GM12875 (cell line): Measurements from ENCODE around the gene NLRP9.
"Not testable (repeated sequence)": the region's sequence is repeated elsewhere in the genome, so short reads cannot be mapped to it uniquely, and the experiment has no call there.

Experiments used
- H3K4me3 ChIP-seq: one replicate; pipeline ENCODE4 v1.5.1; 2011; ENCODE audit warnings: low read depth, low read length, control low read depth
- TF ChIP-seq, protein P1 (sequence below): IDR thresholded peaks from 2 replicates; pipeline ENCODE4 v1.5.1; 2011; ENCODE audit warnings: low read depth, mild to moderate bottlenecking, control low read depth, inconsistent platforms, low read length, moderate library complexity, borderline replicate concordance; ENCODE audit not compliant: insufficient read depth

Gene NLRP9

DNA sequence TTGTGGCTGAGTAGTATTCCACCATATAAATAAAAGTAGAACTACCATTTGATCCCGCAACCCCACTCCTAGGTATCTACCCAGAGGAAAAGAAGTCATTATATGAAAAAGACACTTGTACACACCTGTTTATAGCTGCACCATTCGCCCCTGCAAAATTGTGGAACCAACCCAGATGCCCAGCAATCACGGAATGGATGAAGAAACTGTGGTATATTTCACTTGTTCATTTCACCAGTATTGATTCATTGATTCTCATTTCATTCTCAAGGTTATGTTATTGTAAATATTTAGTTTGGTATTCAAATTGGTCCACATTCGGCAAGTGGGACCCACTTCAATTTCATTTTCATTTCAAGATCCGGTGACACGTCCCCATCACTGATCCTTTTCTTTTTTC lies 12.5 kb upstream of the NLRP9 start:
- TF ChIP-seq, protein P1, sequence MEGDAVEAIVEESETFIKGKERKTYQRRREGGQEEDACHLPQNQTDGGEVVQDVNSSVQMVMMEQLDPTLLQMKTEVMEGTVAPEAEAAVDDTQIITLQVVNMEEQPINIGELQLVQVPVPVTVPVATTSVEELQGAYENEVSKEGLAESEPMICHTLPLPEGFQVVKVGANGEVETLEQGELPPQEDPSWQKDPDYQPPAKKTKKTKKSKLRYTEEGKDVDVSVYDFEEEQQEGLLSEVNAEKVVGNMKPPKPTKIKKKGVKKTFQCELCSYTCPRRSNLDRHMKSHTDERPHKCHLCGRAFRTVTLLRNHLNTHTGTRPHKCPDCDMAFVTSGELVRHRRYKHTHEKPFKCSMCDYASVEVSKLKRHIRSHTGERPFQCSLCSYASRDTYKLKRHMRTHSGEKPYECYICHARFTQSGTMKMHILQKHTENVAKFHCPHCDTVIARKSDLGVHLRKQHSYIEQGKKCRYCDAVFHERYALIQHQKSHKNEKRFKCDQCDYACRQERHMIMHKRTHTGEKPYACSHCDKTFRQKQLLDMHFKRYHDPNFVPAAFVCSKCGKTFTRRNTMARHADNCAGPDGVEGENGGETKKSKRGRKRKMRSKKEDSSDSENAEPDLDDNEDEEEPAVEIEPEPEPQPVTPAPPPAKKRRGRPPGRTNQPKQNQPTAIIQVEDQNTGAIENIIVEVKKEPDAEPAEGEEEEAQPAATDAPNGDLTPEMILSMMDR: no peak
- H3K4me3 ChIP-seq: no peak overlapping the region

DNA sequence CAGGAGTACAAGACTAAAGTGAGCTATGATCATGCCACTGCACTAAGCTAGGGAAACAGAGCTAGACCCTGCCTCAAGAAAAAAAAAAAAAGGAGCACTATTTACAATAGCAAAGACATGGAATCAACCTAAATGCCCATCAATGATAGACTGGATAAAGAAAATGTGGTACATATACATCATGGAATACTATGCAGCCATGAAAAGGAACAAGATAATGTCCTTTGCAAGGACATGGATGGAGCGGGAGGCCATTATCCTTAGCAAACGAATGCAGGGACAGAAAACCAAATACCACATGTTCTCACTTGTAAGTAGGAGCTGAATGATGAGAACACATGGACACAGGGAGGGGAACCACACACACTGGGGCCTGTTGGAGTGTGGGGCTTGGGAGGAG lies 7.8 kb downstream of the NLRP9 start:
- H3K4me3 ChIP-seq: not testable (repeated sequence)

DNA sequence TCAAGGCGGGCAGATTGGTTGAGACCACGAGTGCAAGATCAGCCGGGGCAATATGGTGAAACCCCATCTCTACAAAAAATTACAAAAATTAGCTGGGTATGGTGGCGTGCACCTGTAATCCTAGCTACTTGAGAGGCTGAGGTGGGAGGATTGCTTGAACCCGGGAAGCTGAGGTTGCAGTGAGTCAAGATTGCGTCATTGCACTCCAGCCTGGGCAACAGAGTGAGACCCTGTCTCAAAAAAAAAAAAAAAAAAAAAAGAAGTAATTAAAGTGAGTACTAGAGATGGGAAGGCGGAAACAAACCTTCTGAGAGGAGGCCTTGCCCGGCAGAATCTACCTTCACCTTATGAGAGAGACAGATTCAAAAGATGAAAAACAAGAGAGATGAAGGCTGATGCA lies 14.7 kb downstream of the NLRP9 start:
- TF ChIP-seq, protein P1: no peak
- no peak overlapping the region for H3K4me3 ChIP-seq

DNA sequence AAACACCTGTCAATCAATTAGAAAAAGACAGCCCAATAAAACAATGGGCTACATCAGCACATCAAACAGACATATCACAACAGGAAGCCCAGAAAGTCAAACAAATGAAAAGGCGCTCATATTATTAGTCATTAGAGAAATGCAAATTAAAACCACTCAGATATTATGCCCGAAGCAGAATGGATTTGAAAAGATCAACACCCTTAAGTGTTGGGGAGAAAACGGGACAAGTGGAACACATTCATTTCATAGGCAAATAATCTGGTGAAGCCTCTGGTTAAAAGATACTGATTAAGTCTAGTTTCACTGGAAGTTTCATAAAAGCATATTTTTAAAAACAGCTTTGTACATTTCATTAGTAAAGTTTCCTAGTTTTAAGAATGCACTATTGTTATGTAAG lies 17.4 kb downstream of the NLRP9 start:
- H3K4me3 ChIP-seq: no peak overlapping the region
- TF ChIP-seq, protein P1: no peak

DNA sequence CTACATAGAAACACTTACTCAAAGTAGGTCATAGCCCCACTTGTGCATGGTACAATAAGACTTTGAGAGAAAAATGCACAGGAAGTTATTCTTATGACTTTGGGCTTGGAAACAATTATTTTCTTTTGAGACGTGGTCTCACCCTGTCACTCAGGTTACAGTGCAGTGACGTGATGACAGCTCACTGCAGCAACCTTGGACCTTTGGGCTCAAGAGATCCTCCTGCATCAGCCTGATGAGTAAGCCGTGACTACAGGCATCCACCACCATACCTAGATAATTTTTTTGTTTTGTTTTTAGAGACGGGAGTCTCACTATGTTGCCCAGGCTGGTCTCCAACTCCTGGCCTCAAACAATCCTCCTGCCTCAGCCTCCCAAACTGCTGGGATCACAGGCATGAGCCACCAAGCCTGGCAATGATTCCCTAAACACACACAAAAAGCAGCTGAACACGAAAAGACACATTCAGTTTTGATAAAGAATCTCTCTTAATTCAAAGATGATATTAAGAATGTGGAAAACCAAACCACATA lies 17.9 kb downstream of the NLRP9 start:
- no peak overlapping the region for H3K4me3 ChIP-seq
- TF ChIP-seq, protein P1: no peak

DNA sequence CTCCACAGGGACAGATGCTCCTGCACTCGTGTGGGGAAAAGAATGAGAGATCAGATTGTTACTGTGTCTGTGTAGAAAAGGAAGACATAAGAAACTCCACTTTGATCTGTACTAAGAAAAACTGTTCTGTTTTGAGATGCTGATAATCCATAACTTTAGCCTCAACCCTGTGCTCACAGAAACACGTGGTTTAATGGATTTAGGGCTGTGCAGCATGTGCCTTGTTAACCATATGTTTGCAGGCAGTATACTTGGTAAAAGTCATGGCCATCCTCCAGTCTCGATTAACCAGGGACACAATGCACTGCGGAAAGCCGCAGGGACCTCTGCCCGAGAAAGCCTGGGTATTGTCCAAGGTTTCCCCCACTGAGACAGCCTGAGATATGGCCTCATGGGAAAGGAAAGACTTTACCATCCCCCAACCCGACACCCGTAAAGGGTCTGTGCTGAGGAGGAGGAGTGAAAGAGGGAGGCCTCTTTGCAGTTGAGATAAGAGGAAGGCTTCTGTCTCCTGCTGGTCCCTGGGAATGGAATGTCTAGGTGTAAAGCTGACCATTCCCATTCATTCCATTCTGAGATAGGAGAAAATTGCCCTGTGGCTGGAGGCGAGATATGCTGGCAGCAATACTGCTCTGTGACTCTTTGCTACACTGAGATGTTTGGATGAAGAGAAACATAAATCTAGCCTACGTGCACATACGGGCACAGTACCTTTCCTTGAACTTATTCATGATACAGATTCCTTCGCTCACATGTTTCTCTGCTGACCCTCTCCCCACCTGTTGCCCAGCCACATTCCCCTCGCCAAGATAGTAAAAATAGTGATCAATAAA lies 20.1 kb downstream of the NLRP9 start:
- not testable (repeated sequence) for H3K4me3 ChIP-seq

DNA sequence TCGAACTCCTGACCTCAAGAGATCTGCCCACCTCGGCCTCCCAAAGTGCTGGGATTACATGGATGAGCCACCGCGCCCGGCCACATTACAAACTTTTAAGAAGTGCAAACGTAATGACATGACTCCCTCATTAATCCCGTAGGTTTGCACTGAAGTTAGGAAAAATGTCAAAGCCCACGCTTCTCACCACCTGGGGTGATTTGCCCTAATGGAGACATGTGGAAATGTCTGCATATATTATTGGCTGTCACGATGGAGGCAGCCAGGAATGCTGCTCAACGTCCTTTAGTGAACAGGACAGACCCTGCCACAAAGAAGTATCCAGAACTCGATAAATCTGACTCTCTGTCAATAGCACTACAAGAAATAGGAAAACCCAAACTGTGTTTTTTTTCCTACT lies 21.0 kb downstream of the NLRP9 start:
- TF ChIP-seq, protein P1: no peak
- H3K4me3 ChIP-seq: no peak overlapping the region

DNA sequence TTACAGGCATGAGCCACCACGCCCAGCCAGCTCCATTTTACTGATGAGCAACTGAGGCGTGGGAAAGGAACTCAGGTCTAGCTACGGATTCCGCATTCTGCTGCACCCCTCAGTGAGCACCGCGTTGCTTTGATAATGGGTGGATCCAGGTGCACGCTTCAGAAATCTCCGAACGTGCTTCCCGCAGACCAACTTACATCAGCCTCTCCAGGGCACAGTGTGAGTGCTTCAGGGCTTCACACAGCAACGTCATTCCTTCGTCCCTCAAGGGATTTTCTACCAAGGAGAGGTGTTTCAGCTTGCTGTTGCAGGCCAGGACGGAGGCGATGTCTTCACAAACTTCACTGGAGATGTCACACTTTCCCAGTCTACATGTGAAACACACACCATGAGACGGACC lies 21.7 kb downstream of the NLRP9 start:
- TF ChIP-seq, protein P1: no peak

More for the DNA sequence above, 21.7 kb downstream of the NLRP9 start:
- no peak overlapping the region for H3K4me3 ChIP-seq
